Duodenal mucosa (tissue), 2 donors: ENCODE data around the gene SUOX.

Experiments used
- H3K27ac ChIP-seq: one replicate; pipeline ENCODE4 v1.7.0; 2013; ENCODE audit warnings: low read depth, low read length
- H3K27me3 ChIP-seq, 2 donors: one replicate each; pipeline ENCODE4 v1.7.0; 2013; ENCODE audit warnings: low read length in 2 of 2, control low read depth in 1 of 2; ENCODE audit not compliant: insufficient read depth in 2 of 2, control insufficient read depth in 1 of 2
- H3K36me3 ChIP-seq, 2 donors: one replicate each; pipeline ENCODE4 v1.7.0; 2013; ENCODE audit warnings: low read length in 2 of 2, control low read depth in 1 of 2; ENCODE audit not compliant: insufficient read depth in 2 of 2, control insufficient read depth in 1 of 2
- H3K4me1 ChIP-seq, 2 donors: one replicate each; pipeline ENCODE4 v1.7.0; 2013; ENCODE audit warnings: low read length in 2 of 2, control low read depth in 1 of 2; ENCODE audit not compliant: insufficient read depth in 2 of 2, control insufficient read depth in 1 of 2
- H3K4me3 ChIP-seq, 2 donors: one replicate each; pipeline ENCODE4 v1.7.0; 2013; ENCODE audit warnings: low read length in 2 of 2, low read depth in 1 of 2
- H3K9ac ChIP-seq, 2 donors: one replicate each; pipeline ENCODE4 v1.7.0; 2013; ENCODE audit warnings: low read length in 2 of 2, low read depth in 1 of 2
- H3K9me3 ChIP-seq, 2 donors: one replicate each; pipeline ENCODE4 v1.7.0; 2013; ENCODE audit warnings: low read length in 2 of 2, control low read depth in 1 of 2; ENCODE audit not compliant: control insufficient read depth in 1 of 2

Gene SUOX

DNA sequence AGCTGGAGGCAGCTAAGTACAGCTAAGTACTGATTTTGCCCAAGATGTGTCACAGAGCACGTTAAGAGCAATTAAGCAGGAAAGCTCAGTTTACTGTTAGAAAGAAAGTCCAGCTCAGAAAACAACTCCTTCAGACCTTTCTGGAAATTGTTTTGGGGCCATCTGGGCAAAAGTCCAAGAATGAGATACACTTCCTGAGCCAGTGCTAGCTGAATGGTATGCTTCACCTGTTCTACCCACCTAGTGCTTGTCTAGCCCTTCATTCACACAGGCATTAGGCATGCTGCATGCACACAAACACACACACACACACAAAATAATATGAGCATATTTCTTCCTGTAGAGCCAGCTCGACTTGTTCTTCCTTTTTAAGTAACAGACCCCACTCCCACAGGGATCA is 17.1 kb downstream of the SUOX start:
- H3K36me3 ChIP-seq: no peaks in the 10 kb centered on the region
- no peak overlapping the region for H3K9ac ChIP-seq
- no peaks in the 10 kb centered on the region for H3K27me3 ChIP-seq
- H3K4me3 ChIP-seq: no peak overlapping the region
- H3K27ac ChIP-seq: no peak overlapping the region
- peaks cover 17 to 20% of the 10 kb centered on the region in 2 donors for H3K4me1 ChIP-seq
- no peaks in the 10 kb centered on the region for H3K9me3 ChIP-seq

DNA sequence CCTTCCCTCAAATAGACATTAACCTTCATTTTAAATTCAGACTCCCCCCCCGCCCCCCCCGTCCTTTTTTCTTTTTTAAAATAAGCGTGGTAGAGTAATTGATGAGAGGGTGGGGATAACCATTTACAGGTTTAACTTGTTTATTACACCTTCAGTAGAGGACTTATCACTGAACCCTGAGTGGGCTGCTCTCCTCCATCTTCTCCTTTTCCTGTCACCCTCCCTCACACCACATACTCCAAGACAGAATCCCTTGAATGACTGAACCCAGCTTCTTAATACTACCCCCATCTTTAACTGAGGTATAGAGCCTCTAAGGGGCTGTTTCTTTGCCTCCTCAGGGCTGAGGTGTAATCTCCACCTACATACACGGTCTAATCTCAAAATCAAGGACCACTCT is 20.1 kb downstream of the SUOX start:
- Histone ChIP-seq H3K27ac (no peak overlapping the region), H3K36me3 (no peaks in the 10 kb centered on the region), H3K4me3 (no peak overlapping the region), H3K4me1 (peaks cover 18% of the 10 kb centered on the region in 2 donors), H3K9me3 (no peaks in the 10 kb centered on the region), H3K27me3 (no peaks in the 10 kb centered on the region), H3K9ac (no peak overlapping the region)

DNA sequence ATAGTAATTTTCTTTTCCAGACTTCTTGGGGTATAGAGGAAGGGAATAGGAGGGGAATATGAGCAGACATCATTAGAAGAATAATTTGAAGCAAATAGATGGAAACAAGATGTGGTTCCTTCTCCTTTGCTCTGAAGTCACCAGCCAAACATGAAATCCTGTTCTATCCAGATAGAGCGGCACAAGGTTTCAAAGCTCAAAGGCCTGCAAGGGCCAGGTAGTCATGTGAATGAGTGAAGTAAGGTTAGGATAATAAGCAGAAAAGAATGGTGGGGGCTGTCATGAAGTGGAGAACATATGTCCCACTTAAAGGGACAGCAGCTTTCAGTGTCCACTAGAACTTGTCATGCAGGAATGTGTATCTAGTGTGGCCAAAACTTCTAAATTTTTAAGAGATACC is 21.3 kb downstream of the SUOX start:
- Histone ChIP-seq H3K9ac (no peak overlapping the region), H3K27me3 (no peaks in the 10 kb centered on the region), H3K4me3 (no peak overlapping the region), H3K9me3 (no peaks in the 10 kb centered on the region), H3K4me1 (peaks cover 18% of the 10 kb centered on the region in 2 donors), H3K36me3 (no peaks in the 10 kb centered on the region), H3K27ac (no peak overlapping the region)

DNA sequence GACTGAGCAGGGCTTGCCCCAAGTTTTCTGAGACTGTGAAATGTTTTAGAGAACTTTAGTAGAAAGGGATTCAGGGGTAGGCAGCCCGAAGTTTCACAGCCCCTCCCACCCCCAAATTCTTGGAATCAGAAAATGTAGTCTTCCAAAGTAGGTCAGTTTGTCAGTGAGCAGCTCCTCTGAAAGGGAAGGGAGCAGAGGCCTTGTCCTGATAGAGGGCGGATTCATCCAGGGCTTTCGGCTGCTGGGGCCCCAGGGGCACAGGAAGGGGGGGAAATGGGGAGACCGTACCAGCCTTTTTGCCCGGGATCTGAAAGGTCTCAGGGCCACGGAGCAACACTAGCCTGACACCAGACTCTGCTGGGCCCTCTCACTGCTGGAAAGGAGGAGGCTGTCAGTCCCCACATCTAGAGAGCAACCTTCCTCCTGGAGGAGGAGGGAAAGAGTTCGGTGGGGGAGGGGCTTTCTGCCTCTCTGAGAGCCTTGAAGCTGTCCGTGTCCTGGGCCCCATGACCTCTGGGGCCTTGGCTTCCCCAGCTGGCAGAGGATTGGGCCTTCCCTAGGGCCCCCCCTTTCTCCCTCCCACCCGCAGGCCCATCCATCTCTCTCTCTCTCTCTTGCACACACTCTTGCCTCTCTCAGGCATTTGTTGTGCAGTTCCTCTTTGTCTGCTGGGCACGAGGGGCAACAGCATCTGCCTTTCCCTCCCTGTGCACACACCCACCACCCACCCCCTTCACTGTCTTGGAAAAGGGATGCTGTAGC is 23.5 kb downstream of the SUOX start, which contains the start of gene IKZF4:
Gene IKZF4 (plus strand): TSS at position 621 of the 762 bp plus-strand sequence. CDS start 451 bp downstream, outside the sequence.
- Histone ChIP-seq H3K4me3 (peak within 1 kb of the TSS; percentile 23 to 46), H3K9me3 (no peaks in the 10 kb centered on the region), H3K27ac (no peak within 1 kb of the TSS), H3K27me3 (no peaks in the 10 kb centered on the region), H3K9ac (peak within 1 kb of the TSS; percentile 4 to 28), H3K36me3 (peaks cover 0 to 5% of the 10 kb centered on the region in 2 donors), H3K4me1 (peaks cover 6% of the 10 kb centered on the region in 2 donors)

DNA sequence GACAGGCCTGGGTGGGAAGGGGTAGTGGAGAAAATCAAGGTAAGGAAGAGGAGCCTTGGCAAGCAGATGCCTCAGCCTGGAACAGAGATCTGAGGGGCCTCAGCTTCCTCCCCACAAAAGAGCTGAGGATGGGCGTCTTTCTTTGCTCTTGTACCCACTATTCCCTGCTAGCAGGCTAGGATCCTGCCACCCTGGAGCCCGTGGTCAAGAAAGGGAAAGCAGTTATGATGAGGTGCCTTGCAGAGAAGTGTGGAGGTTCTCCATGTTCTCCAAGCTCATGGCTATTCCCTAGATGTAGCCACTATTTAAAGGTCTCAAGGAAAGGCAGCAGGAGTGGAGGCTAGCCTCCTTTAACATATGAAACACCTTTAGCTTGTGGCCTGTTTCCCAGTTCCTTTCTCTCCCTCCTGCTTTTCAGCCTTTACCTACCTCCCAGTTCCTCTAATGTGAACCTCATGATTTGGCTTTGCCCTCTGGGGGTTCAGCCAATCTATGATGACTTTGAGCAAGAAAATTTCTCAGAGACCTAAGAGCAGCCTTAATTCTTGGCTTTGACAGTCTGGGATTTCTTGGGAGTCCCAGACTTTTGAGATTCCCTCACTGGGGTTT is 24.9 kb downstream of the SUOX start:
- Histone ChIP-seq H3K36me3 (peaks cover 4 to 5% of the 10 kb centered on the region in 2 donors), H3K9ac (peak overlapping the region in 1 of 2 donors; percentile 28), H3K9me3 (no peaks in the 10 kb centered on the region), H3K4me3 (peak overlapping the region; percentile 23 to 46), H3K27ac (no peak overlapping the region), H3K4me1 (peaks cover 5 to 6% of the 10 kb centered on the region in 2 donors), H3K27me3 (no peaks in the 10 kb centered on the region)

DNA sequence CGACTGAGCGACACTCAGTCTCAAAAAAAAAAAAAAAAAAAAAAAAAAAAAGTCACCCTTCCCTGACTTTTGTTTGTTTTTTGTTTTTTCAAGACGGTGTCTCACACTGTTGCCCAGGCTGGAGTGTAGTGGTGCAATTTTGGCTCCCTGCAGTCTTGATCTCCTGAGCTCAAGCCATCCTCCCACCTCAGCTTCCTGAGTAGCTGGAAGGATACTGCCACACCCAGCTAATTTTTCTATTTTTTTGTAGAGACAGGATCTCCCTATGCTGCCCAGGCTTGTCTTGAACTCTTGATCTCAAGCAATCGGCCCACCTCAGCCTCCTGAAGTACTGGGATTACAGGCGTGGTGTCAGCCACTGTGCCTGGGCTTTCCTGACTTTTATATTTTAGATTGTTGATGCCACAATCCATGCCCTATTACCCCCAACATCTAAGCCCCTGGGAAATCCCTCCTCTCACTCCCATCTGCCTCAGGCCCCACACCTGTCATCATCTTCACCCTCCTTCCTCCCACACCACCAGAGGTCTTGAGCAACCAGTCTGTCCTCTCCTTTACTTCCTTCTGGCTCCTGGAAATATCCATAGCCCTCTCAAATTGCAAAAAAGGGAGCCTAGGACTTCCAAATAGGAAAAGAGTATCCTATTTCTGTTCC is 31.6 kb downstream of the SUOX start:
- Histone ChIP-seq H3K36me3 (peaks cover 9 to 27% of the 10 kb centered on the region in 2 donors), H3K9me3 (no peaks in the 10 kb centered on the region), H3K4me1 (peaks cover 2 to 8% of the 10 kb centered on the region in 2 donors), H3K27ac (no peak overlapping the region), H3K27me3 (no peaks in the 10 kb centered on the region), H3K4me3 (no peak overlapping the region), H3K9ac (no peak overlapping the region)

DNA sequence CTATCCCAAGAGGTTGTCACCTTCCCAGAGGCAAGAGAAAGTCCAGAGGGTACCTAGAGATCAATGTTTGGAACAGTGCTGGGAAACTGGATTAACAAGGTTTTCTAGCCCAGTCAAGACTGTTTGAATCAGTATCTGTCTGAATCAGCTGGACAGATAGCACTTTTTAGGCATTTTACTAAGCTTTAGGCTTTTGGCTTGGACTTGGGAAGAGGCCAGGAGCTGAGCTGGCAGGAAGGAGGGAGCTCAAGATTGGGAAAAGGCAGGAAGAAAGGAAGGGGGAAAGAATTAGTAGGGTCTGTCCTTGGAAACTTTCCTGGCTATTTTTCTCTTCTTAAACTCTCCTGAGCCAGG is 32.1 kb downstream of the SUOX start:
- Histone ChIP-seq H3K27ac (no peak overlapping the region), H3K4me1 (peaks cover 2 to 8% of the 10 kb centered on the region in 2 donors), H3K4me3 (no peak overlapping the region), H3K9me3 (no peaks in the 10 kb centered on the region), H3K9ac (no peak overlapping the region), H3K36me3 (peaks cover 9 to 27% of the 10 kb centered on the region in 2 donors), H3K27me3 (no peaks in the 10 kb centered on the region)

DNA sequence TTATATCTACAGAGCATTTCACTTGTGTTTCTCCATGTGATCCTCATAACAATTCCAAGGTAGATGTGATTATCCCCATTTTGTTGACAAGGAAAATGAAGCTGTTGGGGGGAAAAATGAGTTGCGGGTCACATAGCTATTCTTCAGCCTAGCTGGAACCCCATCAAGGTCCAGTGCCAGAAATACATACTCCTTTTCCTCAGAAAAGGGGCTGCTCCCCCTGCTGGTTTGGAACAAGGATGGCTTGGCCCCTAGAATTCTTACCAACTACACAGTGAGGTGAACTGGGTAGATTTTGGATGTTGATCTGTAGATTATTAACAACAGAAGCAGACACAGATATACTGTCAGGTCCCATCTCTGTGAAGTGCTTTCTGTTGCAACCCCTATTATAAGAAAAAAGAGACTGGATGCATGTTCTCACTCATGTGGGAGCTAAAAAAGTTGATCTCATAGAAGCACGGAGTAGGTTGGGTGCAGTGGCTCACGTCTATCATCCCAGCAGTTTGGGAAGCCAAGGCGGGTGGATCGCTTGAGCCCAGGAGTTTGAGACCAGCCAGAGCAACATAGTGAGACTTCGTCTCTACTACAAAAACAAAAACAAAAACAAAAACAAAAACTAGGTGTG is 32.7 kb downstream of the SUOX start:
- no peaks in the 10 kb centered on the region for H3K9me3 ChIP-seq
- no peak overlapping the region for H3K9ac ChIP-seq
- no peak overlapping the region for H3K4me3 ChIP-seq
- H3K4me1 ChIP-seq: peaks cover 2 to 8% of the 10 kb centered on the region in 2 donors
- no peaks in the 10 kb centered on the region for H3K27me3 ChIP-seq
- peaks cover 12 to 31% of the 10 kb centered on the region in 2 donors for H3K36me3 ChIP-seq
- H3K27ac ChIP-seq: no peak overlapping the region

DNA sequence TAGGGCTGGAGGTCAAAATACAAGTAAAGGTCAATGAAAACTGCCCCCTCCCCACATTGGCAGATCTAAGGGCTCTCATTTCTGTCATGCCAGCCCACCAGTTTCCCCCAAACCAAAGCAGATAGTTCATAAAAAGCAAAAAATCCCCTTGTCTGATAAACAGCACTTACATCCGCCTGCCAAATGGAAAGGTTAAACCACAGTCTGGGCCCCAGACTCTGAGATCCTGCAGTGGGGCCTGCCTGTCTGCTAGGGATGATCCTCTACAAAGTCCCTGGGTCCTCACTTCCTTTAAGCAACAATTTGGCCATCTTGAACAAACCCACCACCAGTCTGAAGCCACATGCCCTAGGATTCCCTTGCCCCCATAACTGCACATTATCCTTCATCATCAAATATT is 34.9 kb downstream of the SUOX start:
- peaks cover 13 to 32% of the 10 kb centered on the region in 2 donors for H3K36me3 ChIP-seq
- H3K4me3 ChIP-seq: no peak overlapping the region
- H3K9ac ChIP-seq: no peak overlapping the region
- no peak overlapping the region for H3K27ac ChIP-seq
- H3K9me3 ChIP-seq: no peaks in the 10 kb centered on the region
- no peaks in the 10 kb centered on the region for H3K27me3 ChIP-seq
- peaks cover 2 to 8% of the 10 kb centered on the region in 2 donors for H3K4me1 ChIP-seq
